Kidney tubule cell (primary cell): ENCODE results near the gene GPR139.

ENCODE experiments used
- DNase-seq: peaks from one replicate; pipeline ENCODE4 v3.0.0-alpha.2; 2018; ENCODE audit warnings: low spot score

Gene GPR139

DNA sequence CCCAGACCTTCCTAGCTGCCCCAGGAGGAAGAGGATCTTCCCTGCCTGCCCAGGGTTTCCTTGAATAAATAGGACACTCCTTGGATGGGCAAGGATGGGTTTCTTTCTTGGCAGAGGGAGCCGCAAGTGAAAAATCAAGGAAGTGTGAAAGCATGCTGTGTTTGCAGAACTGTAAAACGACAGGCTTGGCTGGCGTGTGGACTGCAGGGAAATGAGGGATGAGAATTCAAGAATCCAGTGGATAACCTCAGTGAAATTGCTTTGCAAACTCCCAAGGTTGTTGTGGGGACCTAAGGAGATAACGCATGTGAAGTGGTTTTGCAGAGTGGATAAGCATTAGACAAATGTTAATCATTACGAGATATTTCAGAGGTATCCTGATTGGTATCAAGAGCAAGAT lies 20.4 kb downstream of the GPR139 start:
- no peak for DNase-seq

DNA sequence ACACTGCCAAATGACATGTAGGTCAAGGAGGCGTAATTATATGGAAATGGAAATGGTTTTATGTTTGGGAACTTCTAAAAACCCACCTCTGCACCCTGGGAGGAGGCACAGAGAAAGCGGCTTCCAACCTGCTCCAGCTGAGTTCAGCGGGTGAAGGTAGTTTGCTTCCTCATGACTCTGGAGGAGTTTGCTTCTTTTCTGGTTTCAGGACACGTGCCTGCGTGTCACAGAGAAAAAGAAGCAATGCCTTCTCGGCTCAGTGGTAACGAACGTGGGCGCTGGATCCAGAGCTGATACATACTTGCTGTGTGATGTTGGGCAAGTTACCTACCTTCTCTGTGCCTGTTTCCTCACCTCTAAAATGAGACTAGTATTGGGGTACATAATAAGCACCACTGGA lies 22.1 kb downstream of the GPR139 start:
- no peak for DNase-seq

DNA sequence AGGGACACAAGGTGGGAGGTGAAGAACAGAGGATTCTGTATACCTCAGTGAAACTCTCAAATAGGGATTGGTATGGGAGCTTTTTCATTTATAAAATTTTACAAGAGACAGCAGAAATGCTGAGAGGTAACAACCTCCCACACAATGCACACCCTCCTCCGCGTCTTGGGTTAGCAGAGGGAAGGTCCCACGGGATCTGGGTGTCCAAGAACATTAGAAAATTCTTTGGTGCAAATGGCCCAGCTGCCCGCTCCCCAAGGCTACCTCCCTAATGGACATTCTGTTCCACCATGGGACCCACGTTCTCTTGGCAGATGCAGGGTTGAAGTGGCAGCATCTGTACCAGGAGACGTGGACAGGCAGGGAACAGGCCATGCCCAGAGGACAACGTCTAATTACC lies 22.5 kb downstream of the GPR139 start:
- DNase-seq, result no peak

DNA sequence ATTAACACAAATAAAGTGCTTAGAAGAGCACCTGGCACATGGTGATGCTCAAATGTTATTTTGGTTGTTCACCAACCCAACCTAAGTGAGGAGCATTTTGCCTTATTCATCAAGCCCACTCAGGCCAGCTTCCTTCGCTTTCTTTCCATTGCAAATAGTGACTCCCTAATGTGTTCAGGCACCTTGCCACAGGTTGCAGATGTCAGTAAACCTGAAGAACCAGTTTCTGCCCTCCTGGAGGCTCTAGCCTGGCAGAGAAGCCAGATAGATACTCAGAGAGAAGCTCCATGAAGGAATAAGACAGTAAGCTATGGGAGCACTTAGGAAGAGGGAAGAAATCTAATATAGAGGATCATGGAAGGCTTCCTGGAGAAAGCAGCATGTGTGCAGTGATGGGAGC lies 23.9 kb downstream of the GPR139 start:
- no peak for DNase-seq

DNA sequence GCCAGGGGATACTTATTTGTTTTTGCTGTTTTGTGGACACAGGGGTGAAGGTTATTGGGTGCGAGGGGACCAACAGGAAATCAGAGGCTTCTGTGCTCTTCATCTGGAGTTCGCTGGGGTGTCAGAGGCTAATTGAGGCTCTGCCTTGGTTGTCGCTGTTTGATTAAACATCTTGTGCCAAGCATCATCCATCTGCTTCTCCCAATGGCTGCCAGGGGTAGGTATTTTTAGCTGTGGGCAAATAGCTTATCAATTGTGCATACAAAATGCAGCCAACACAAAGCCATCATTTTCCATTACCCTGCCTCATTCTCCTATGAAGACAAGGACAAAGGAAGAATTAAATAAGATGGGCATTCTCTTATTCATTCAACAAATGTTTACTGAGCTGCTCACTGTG lies 27.8 kb downstream of the GPR139 start:
- no peak for DNase-seq

DNA sequence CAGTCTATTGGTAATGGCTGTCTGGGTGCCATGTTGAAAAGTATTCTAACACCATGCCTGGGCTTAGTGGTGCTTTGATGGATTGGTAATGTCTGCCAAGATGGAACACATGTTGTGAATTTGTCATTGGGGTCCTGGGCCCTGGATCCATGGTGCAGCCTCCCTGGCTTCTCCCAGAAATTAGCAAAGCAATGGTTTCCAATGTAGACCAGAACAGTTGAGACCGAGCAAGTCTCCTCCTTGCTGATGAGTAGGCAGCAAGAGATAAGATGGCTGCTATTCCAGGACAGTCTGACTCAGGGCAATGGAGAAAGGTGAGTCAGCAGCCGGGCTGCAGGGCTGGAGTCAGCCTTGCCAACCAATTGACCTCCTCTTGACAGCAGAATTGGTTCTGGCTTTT lies 30.8 kb downstream of the GPR139 start:
- peak; percentile 38 for DNase-seq

DNA sequence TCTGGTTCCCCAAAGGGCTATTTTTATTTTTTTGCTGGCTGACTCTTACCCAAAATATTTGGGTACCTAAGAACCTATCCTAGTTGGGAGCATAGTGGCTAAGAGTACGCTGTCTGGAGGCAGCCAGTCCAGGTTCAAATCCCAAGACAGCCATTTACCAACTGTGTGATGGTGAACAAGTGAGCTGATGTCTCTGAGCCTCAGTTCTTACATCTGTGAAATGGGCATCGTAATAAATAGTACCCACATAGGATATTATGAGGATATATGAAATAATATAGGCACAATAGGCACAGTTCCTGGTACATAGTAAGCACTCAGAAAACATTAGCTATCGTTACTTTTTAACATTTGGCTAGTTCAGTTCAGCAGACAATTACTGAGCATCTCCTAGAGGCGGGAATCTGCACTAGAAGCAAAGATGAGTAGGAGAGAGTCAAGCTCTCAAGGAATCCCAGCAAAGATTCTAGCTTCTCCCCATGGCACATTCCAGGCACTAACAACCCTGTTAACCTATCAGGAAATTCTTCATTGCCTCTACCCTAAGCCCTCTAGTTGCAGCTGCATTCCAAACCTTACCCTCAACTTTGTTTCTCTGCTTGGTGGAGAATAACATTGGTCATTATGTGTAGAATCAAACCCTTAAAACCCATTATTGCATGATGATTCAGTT lies 31.6 kb downstream of the GPR139 start:
- no peak for DNase-seq

DNA sequence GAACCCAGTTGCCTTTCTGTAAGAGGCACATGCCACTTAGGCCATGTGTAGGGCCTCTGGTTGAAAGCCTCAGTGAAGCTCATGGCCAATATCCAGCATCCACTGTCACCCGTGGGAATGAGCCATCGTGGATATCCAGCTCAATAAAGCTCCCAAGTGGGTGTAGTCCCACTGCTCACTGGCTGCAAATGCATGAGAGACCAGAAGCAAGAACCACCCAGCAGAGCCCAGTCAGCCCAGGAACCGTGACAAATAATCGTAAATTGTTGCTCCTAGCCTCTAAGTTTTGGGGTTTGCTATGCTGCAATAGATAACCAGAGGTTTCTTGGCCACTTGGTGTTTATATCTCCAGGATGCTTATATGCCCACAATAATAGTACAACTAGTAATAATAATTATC lies 33.7 kb downstream of the GPR139 start:
- DNase-seq, result no peak

DNA sequence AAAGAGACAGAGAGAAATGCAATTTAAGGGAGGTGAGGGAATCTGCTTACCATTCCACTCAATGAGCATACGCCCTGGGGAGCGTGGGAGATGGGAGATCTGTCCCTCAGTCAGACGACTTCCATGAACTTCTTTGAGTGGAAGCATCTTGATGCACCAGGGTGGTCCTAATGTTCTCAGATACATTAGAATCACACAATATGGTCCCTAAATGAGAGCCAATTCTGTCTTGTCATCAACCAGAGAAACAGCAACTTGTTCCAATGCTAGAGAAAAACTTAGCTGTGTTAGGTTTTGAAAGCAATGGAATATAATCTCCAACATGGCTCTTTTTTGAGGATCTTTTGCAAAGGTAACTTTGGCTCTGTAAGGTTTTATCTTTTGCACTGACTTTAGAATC lies 44.1 kb downstream of the GPR139 start:
- no peak for DNase-seq

DNA sequence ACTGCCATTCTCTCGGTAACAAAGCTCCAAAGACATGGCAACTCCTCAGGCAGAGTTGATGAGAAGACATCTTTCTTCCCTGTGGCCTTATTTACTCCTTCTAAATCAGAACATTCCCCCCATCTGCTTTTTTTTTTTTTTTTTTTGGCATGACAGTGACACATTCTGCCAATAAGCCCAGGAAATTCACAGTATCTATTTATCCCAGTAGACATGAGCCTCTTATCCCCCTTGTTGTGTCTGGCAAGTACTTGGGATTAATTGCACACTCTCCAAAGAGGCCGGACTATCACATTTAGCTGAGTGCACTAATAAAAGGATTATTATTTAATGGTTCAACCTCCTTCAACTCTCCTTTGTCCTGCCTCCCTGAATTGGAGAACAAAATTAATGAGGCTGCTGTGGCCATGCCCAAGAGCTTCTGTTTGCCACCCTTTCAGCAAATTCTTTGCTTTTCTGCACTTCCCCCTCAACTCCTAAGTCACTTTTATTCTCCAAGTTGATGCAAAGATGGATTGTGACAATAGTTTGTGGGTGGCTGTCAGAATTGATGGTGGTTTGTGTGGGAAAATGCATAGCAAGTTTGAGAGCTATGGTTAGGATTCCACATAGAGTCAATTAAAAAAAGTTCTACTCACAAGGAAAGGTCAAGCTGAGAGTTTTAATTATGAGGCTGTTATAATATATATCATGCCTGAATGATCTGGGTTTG lies 47.2 kb downstream of the GPR139 start:
- DNase-seq, result no peak

DNA sequence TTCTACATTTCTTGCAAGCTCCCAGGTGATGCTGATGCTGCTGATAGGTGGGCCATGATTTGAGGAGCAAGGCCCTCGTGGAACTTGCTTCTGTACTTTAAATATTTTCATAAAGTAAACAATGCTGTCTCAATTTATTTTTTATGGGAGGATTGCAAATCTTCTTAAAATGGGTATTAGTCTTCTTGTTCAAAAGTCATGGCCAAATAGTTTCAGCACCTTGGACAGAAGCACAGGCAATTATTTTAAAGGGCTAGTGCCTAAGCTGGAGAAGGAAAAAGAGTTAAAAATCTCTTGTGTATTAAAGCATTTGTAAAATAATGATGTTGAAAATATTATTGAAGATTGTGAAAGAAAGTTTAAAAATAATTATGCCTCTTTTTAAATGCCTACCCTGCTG lies 50.5 kb downstream of the GPR139 start:
- peak; percentile 28 for DNase-seq

DNA sequence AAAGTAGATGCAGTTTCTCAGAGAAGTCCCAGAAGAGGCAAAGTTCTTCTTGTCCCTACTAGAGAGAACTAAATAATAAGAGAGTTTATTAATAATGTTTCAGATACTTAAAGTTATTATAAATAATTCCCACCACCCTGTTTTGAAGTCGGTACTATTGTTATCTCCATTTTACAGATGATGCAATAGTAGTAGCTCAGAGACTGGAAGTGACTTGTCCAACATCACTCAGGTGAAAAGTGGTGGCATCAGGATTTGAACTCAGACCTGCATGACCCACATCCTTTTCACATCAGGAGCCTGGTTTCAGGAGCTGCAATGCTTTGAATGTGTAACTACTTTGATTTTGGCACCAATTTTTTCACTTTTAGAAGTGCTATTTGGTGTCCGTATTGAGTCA lies 52.7 kb downstream of the GPR139 start:
- no peak for DNase-seq

DNA sequence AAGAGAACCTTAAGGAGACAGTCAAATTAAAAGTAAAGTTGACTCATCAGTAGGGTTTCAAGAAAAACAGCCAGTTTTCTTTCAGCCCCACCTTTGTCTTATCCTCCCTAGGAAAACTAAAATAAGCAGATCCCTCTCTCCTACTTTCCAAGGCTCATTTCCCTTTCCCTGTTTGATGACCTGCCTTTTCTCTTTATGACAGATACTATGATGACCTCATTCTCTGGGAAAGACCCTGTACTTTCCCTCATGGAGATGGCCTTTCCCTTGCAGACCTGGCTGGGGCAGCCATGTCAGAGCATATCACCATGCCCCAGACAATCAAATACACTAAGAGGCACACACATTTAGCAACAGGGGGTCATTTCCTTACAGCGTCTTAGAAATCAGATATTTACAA lies 53.6 kb downstream of the GPR139 start:
- no peak for DNase-seq

DNA sequence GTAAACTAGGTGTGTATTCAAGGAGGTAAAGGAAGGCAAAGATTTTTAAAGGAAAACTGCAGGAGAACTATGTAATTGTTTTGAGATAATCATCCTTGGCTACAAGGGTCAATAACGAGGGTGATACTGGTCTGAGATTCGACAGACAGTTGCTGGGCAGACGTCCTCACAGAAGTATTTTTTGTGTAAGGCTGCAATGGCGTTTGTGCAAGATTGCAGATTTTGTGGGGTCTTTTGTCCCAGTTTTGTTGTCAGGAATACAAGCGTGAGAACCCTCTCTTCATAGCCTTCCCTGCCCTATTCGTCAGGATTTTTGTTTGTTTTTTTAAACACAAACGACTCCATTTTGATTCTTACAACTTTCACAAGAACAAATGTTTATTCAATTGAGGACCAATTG lies 57.5 kb downstream of the GPR139 start:
- no peak for DNase-seq

DNA sequence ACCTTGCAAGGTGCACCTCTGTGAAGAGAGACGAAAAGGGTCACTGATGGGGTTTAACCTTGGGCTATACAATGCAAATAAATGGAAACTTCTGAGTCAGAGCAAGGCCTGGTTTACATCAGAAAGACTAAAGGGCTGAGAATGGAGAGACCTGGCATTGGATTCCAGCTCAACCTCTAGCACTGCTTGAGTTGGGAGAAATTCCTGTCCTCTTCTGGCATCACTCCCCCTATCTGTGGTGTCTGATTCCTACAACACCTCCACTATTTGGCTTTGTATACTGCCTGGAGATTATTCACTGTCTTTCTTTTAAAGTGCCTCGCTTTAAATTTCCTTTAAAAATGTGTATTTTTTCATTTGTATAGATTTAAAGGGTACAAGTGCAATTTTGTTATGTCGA lies 68.8 kb downstream of the GPR139 start:
- DNase-seq, result no peak

DNA sequence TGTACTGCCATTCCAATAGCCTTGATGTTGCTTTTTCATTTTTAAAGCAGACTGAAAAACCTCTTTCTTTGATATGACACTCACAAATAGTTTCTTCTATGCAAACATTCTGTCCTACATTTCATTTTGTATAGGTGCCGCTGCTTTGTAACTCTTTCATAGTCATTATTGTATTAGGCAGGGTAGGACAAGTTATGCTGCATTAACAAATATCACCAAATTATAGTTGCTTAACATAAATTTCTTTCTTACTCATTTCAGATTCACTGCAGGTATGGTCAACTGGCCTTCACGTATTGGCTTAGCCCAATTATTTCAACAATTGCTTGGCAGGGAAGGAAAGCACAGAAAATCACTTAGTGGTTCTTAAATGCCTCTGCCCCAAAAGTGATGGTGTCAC lies 70.8 kb downstream of the GPR139 start:
- no peak for DNase-seq

DNA sequence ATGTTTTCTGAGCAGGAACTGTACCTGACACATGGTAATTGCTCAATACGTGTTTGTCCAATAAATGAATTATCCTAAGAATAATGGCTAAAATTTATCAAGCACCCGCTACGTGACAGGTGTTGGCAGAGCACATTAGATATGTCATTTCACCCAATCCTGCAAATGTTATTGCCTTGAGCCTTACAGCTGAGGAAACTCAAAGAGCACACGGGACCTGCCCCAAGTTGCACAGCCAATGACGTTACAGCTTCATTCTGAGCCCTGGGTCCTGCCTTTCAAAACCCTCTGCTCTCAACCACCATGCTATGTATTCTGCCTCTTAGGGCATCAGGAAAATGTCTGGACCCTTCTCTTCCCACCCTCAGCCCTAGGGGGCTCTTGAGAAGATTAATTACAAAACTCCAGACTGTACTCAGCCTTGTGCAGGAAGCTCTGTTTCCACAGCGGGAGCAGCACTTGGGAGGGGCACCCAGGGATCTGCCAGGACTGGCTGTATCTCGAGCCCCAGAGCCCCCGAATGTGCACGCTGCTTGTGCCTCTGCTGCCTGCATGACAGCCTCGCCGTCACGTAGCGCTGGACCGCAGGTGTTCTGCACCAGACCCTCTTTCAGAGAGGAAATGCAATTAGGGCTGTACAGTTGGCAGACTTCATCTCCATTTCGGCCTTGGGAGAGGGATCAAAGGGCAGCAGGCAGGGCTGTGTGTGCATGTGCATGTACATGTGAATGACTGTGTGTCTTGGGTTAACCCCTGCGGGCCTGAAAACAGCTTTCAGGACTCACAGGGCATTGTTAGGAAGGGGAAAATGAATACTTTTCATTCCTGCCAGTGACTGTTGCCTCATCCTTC lies 71.6 kb downstream of the GPR139 start:
- no peak for DNase-seq

DNA sequence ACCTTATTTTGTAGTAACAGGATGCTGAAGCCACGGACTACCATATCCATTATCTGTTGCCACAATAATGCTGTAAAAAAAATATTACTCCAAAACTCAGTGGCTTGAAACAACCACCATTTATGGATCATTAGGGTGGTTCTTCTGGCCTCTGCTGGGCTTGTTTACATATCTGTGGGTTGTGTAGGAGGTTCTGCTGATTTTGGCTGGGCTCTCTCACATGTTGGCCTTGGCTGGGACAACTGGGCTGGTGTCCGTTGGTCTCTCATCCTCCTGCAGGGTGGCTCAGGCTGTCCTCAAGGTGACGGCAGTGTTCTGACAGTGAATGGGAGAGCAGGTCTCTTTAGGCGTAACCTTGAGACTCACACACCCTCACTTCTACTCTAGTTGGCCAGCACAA lies 76.0 kb downstream of the GPR139 start:
- no peak for DNase-seq

DNA sequence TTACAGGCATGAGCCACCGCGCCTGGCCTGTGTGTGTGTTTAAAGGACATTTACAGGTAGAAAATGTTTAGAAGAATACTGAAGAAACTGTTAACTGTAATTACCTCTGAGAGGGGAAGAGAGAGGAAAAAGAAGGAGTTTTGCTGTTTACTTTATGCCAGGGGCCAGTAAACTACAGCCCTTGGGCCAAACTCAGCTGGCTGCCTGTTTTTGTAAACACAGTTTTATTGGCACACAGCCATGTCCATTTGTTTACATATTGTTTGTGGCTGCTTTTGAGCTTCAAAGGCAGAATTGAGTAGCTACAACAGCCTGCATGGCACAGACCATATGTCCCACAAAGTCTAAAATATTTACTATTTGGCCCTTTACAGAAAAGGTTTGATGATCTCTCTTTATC lies 76.4 kb downstream of the GPR139 start:
- no peak for DNase-seq

DNA sequence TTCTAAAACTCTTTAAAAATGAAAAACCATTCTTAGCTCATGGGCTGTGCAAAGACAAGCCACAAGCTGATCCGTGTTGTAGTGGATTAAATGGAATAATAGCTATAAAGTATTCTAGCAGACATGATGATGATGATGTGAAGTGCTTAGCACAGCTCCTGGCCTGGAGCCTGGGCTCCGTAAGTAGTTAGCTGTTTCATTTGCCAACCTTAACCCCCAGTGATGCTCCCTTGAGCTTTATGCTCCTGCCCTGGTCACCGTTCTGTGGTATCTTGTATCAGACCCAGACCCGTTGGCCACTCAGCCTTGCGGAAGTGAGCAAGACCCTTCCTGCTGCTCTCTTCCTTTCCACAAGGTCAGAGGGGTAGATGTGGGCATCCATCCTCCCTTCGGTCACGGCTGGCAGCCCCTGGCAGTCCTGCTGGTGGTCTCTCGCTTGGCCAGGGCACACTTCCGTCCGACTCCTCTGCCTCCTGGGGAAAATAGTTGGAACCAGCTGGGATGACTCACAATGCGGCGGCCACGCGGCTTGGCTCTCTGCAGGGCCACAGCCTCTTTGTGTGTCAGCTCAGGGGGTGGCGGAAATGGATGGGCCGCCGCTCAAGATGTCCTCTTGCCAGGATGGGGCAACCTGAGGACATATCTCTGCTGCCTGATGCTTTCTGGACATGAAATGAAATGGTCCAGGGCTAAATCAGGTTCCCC lies 79.1 kb downstream of the GPR139 start:
- DNase-seq, result no peak

DNA sequence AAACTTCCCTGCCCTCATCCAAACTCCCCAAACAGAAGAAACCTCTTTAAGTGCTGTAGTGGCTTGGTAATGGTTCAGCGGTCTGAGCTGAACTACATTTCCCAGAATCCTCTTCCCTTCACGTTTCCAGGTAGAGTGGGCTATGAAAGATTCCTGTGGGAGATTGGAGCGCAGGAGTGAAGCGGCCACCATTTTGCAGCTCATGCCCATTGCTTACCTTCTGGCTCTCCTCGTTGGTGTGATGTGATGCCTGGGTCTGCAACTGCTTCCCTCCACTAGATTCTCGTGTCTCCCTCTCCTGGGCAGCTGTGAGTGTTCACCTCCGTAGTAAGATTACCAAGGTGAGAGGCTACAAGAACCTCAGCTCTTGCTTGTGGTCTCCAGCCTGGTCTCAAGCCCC lies 82.1 kb downstream of the GPR139 start:
- DNase-seq, result no peak

DNA sequence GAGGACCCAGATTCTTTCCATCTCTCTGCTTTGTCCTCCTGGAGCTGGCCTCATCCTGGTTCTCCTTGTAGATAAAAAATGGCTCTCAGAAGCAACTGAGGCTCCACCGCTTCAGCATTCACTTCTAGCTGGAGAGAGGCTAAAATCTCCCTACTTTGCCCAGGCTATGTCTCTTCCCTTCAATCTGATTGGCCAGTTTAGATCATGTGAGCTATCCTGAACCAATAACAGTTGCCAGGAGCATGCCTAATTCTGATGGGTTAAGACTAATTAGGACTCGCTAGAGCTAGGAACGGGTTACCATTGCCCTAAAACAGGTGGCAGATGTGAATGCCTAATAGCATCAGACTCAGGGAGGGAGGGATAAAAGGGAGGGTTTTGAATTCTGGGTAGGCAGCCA lies 89.6 kb downstream of the GPR139 start:
- DNase-seq, result no peak
